K562 (cell line): ENCODE measurements around the gene MYOM1. TPM values are rescaled to one million over a fixed set of nuclear protein-coding genes. Genes with fewer than 3 reads are reported as not detected.

ENCODE experiments used
- BRD9 ChIP-seq: fragments of 450-650 bp; IDR thresholded peaks from 2 replicates; pipeline ENCODE4 v1.6.1; 2018; ENCODE audit warnings: low read depth; ENCODE audit not compliant: partially characterized antibody
- BRF1 ChIP-seq: IDR thresholded peaks from 3 replicates; pipeline ENCODE4 v1.6.1; 2011; ENCODE audit warnings: borderline replicate concordance, mild to moderate bottlenecking; ENCODE audit not compliant: insufficient read length; ENCODE audit errors: extremely low read depth
- CREB3L1 ChIP-seq: fragments of 450-650 bp; IDR thresholded peaks from 2 replicates; pipeline ENCODE4 v1.6.1; 2014; ENCODE audit warnings: low read depth, mild to moderate bottlenecking, moderate library complexity, borderline replicate concordance
- HNRNPL ChIP-seq: fragments of 200-400 bp; formaldehyde crosslinking; IDR thresholded peaks from 2 replicates; pipeline ENCODE4 v1.6.1; 2017; ENCODE audit warnings: low read depth, mild to moderate bottlenecking, low read length
- HOMEZ ChIP-seq: fragments of 250-450 bp; sonication (Bioruptor Pico); IDR thresholded peaks from 2 replicates; pipeline ENCODE4 v1.4.0; 2020; ENCODE audit warnings: mild to moderate bottlenecking, moderate library complexity
- JUND ChIP-seq, 2 experiments: IDR thresholded peaks; 2 replicates in 1 of 2; 3 replicates in 1 of 2; pipeline ENCODE4 v1.6.1; 2011; ENCODE audit warnings: borderline replicate concordance in 2 of 2, low read depth in 2 of 2, low read length in 2 of 2, improper control_type of control experiment in 1 of 2, missing biosample characterization in 1 of 2, missing genetic modification characterization in 1 of 2, missing genetic modification reagents in 1 of 2
- KAT7 ChIP-seq: sonication (generic); formaldehyde crosslinking; IDR thresholded peaks from 2 replicates; pipeline ENCODE4 v1.8.0; 2022; ENCODE audit warnings: missing genetic modification reagents, mild to moderate bottlenecking, borderline replicate concordance
- NFATC3 ChIP-seq: fragments of 450-650 bp; IDR thresholded peaks from 2 replicates; pipeline ENCODE4 v1.6.1; 2017; ENCODE audit warnings: mild to moderate bottlenecking
- RBM15 ChIP-seq: fragments of 200-400 bp; formaldehyde crosslinking; IDR thresholded peaks from 2 replicates; pipeline ENCODE4 v1.6.1; 2018; ENCODE audit warnings: mild to moderate bottlenecking, low read length, moderate library complexity; ENCODE audit not compliant: insufficient read depth
- TAF9B ChIP-seq: fragments of 450-650 bp; IDR thresholded peaks from 2 replicates; pipeline ENCODE4 v1.6.1; 2018; ENCODE audit warnings: mild to moderate bottlenecking; ENCODE audit not compliant: partially characterized antibody
- TARDBP ChIP-seq: fragments of 450-650 bp; IDR thresholded peaks from 2 replicates; pipeline ENCODE4 v1.6.1; 2016
- TRIM28 ChIP-seq: fragments of 450-650 bp; IDR thresholded peaks from 2 replicates; pipeline ENCODE4 v1.6.1; 2017
- ZNF143 ChIP-seq: sonication (generic); formaldehyde crosslinking; IDR thresholded peaks from 2 replicates; pipeline ENCODE4 v1.9.0; 2022; ENCODE audit warnings: mild to moderate bottlenecking, missing genetic modification reagents
- ZNF644 ChIP-seq: fragments of 200-800 bp; sonication (Bioruptor generic); IDR thresholded peaks from 2 replicates; pipeline ENCODE4 v1.6.1; 2016; ENCODE audit warnings: low read depth, missing genetic modification characterization, missing compliant biosample characterization
- ZNF785 ChIP-seq: fragments of 250-450 bp; sonication (Bioruptor Pico); IDR thresholded peaks from 2 replicates; pipeline ENCODE4 v1.4.0; 2020; ENCODE audit warnings: mild to moderate bottlenecking
- polyA plus RNA-seq, 8 experiments: library from polyadenylated mRNA; depleted of rRNA in 4 of 8; stranded (reverse) in 5 of 8; unstranded in 3 of 8; fragments of >200 nt; fragmentation: Nextera tagmentation in 2 of 8; fragmentation: Illumina TruSeq in 1 of 8; extraction: Ambion mirVana in 2 of 8; extraction: Trizol in 1 of 8; gene quantifications; 2 replicates each; pipeline versions ENCODE4 v1.2.1 to v1.2.3, GENCODE V29; 2011 to 2014; ENCODE audit warnings: inconsistent platforms in 1 of 8, missing spikeins in 1 of 8
- total RNA-seq, 7 experiments: library from RNA; depleted of rRNA in 6 of 7; stranded (reverse); fragments of >200 nt in 6 of 7; fragmentation: Illumina TruSeq in 2 of 7; extraction: Trizol in 2 of 7; gene quantifications; 2 replicates each; pipeline versions ENCODE4 v1.2.1 to v1.2.3, GENCODE V29; 2011 to 2021; ENCODE audit warnings: low replicate concordance in 1 of 7
- TF ChIP-seq, protein P1 (sequence below): fragments of 150-350 bp; IDR thresholded peaks from 2 replicates; pipeline ENCODE4 v1.6.1; 2014; ENCODE audit warnings: low read depth, mild to moderate bottlenecking, low read length, borderline replicate concordance
- TF ChIP-seq, protein P2 (sequence below): fragments of 250-450 bp; sonication (Bioruptor Pico); IDR thresholded peaks from 2 replicates; pipeline ENCODE4 v1.8.0; 2022; ENCODE audit warnings: inconsistent platforms, mild to moderate bottlenecking, moderate library complexity, borderline replicate concordance
- TF ChIP-seq, protein P3 (sequence below): fragments of 250-450 bp; sonication (Bioruptor Pico); IDR thresholded peaks from 2 replicates; pipeline ENCODE4 v1.9.0; 2021; ENCODE audit warnings: mild to moderate bottlenecking

MYOM1 gene
- total and polyA plus RNA-seq, 9 of the 15 experiments (the other 6 are each of a cell fraction or from before 2014, with no cell fraction given): 0.01 to 0.62 (median 0.25) TPM

- TF ChIP-seq HOMEZ (peak; percentile 71; the same call in 1 of the 2 replicates), BRD9 (no peak), ZNF143 (CRISPR knock-in tag) (no peak), BRF1 (no peak), ZNF644 (tag) (peak; percentile 76; the same call in 1 of the 2 replicates), CREB3L1 (0 out of 2 replicates have a peak, but pooled peaks have one; percentile 45), ZNF785 (CRISPR knock-in tag) (no peak), KAT7 (no peak), NFATC3 (no peak), RBM15 (no peak), JUND (IDR thresholded peaks at IDR 0.05; ENCODE audit: borderline replicate concordance, low read depth, low read length) (peak; percentile 99), JUND (tag; IDR thresholded peaks at IDR 0.05; ENCODE audit: borderline replicate concordance, low read depth, low read length) (no peak; the same call in 2 of the 3 replicates), HNRNPL (peak; percentile 81; the same call in 1 of the 2 replicates), TRIM28 (no peak), TARDBP (no peak), TAF9B (no peak)
- TF ChIP-seq, protein P1, sequence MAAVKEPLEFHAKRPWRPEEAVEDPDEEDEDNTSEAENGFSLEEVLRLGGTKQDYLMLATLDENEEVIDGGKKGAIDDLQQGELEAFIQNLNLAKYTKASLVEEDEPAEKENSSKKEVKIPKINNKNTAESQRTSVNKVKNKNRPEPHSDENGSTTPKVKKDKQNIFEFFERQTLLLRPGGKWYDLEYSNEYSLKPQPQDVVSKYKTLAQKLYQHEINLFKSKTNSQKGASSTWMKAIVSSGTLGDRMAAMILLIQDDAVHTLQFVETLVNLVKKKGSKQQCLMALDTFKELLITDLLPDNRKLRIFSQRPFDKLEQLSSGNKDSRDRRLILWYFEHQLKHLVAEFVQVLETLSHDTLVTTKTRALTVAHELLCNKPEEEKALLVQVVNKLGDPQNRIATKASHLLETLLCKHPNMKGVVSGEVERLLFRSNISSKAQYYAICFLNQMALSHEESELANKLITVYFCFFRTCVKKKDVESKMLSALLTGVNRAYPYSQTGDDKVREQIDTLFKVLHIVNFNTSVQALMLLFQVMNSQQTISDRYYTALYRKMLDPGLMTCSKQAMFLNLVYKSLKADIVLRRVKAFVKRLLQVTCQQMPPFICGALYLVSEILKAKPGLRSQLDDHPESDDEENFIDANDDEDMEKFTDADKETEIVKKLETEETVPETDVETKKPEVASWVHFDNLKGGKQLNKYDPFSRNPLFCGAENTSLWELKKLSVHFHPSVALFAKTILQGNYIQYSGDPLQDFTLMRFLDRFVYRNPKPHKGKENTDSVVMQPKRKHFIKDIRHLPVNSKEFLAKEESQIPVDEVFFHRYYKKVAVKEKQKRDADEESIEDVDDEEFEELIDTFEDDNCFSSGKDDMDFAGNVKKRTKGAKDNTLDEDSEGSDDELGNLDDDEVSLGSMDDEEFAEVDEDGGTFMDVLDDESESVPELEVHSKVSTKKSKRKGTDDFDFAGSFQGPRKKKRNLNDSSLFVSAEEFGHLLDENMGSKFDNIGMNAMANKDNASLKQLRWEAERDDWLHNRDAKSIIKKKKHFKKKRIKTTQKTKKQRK: no peak
- TF ChIP-seq, protein P2, sequence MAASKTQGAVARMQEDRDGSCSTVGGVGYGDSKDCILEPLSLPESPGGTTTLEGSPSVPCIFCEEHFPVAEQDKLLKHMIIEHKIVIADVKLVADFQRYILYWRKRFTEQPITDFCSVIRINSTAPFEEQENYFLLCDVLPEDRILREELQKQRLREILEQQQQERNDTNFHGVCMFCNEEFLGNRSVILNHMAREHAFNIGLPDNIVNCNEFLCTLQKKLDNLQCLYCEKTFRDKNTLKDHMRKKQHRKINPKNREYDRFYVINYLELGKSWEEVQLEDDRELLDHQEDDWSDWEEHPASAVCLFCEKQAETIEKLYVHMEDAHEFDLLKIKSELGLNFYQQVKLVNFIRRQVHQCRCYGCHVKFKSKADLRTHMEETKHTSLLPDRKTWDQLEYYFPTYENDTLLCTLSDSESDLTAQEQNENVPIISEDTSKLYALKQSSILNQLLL: no peak
- TF ChIP-seq, protein P3, sequence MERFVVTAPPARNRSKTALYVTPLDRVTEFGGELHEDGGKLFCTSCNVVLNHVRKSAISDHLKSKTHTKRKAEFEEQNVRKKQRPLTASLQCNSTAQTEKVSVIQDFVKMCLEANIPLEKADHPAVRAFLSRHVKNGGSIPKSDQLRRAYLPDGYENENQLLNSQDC: 0 out of 2 replicates have a peak, but pooled peaks have one; percentile 44
Measured at GRCh38 chr18:3247240-3248061, 27.7 kb upstream of the MYOM1 start, which contains the start of gene MYL12A (continued).
